Activated CD4-positive, alpha-beta T cell treated with anti-CD3 and anti-CD28 coated beads for 1 hour (primary cell): ENCODE measurements around the gene ABCC1.
A peak's percentile ranks its signal among the peaks of the same experiment; 100 is the strongest.

Experiments used
- DNase-seq: peaks from one replicate; pipeline ENCODE4 v3.0.0-alpha.2; 2020

ABCC1 gene

DNA sequence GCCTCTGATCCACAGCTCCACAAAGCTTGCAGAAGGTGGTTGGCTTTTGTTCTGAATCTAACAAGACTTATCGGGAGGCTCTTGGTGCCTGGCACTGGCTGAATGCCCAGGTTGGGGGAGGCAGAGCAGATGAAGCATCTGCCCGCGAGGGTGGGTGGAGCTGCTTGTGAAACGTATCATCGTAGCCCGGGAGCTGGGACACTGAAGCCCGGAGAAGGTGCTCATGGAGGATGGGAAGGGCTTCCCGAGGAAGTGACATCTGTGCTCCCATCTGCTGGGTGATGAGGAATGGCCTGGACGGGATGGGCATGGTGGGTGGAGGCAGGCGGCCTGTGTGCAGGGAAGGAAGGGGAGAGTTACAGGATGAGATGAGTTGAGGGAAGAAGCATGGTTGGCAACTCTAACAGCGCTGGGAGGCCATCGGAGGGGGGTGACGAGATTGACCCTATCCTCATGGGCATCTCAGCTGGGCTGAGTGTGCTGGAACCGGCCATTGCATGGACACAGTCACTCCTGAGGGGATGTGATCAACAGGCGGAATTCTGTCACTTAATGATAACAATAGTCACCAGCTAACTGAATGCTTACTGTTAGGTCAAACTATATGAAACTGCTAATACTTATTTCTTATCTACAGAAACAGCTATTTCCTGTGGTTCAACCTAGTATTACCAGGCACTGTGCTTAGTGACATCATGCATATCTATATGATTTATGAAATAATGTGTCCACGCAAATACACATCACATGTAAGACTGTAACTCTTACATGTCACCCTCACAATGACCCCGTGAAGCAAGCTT is 171.2 kb downstream of the ABCC1 start:
- no peak for DNase-seq

DNA sequence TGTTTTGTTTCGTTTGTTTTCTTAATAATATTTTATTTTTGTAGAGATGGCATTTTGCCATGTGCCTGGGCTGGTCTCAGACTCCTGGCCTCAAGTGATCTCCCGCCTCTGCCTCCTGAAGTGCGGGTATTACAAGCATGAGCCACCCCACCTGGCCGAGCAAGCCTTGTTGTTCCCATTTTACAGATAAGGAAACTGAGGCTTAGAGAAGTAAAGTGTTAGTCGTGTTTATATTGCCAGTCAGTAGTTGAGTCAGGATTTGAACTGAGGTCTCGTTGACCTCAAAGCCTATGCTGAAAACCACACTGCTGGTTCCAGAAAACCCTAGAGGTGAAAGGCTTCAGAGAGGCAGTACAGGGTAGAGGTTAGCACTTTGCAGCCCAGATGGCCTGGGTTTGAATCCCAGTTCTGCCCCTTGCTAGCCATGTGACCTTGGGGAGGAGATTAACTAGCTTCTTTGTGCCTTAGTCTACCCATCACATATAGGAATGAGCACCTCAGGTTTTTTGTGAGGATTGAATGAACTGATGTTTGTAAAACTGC is 171.8 kb downstream of the ABCC1 start:
- no peak for DNase-seq

DNA sequence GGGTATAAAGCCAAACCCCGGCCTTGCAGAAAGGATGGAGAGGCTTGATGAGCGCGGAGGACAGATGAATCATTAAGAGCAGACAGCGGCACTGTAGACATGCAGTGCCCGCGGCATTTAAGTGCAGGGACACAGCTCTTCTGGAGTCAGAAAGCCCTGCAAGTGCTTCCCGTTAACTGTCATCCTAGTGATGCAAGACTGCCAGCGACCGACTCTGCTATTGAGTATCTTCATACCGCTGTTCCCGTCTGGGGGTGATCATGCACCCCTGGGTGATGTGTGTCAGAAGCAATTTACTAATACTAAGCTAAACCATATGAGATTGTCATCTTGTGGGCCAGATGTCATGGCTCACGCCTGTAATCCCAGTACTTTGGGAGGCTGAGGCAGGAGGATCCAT is 172.8 kb downstream of the ABCC1 start:
- DNase-seq, result no peak

DNA sequence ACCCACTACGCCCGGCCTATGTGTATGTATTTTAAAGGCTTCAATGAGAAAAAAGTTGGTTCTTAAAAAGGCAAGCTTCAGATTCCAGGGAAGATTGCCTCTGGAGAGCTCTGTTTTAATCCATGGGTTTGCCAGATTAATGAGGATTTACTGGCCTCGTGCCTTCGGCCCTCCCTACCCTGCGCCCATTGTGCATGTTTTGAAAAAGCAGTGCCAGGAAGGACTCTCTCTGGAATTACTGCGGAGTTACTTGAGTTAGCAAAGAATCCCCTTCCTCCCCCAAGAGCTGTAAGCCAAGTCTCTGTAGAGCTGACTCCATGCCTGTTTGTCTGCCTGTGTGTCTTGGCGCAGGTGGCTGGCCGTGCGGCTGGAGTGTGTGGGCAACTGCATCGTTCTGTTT is 175.0 kb downstream of the ABCC1 start:
- no peak for DNase-seq

DNA sequence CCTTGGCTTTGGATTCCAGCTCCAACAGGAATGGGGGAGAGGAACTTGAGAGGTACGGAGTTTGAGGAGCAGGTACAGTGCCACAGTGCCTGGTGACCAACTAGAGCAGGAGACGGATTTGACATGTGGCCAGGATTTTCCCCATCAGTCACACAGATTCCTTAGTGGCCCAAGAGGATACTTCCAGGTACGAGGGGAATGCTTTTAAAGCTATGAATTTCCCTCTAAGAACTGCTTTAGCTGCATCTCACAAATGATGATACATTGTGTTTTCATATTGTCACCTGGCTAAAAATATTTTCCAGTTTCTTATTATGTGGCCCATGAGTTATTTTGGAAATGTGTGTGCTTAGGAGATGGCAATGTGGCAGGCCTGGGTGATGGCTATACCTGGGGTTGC is 175.6 kb downstream of the ABCC1 start:
- DNase-seq, result no peak

DNA sequence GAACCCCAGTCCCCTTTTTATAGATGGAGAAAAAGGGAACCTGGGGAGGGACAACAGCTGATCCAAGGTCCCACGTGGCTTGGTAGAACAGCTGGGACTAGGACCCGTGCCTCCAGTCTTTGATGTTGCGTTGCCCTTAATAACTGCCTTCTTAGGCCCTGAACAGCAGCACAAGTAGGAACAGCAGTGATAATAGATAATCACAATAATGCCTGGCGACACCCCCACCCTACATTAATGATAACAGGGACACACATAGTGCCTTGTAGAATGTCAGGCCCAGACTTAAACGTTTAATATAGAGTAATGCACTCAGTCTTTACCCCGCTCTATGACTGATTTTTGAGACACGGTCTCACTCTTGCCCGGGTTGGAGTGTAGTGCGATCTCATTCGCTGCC is 177.5 kb downstream of the ABCC1 start:
- no peak for DNase-seq

DNA sequence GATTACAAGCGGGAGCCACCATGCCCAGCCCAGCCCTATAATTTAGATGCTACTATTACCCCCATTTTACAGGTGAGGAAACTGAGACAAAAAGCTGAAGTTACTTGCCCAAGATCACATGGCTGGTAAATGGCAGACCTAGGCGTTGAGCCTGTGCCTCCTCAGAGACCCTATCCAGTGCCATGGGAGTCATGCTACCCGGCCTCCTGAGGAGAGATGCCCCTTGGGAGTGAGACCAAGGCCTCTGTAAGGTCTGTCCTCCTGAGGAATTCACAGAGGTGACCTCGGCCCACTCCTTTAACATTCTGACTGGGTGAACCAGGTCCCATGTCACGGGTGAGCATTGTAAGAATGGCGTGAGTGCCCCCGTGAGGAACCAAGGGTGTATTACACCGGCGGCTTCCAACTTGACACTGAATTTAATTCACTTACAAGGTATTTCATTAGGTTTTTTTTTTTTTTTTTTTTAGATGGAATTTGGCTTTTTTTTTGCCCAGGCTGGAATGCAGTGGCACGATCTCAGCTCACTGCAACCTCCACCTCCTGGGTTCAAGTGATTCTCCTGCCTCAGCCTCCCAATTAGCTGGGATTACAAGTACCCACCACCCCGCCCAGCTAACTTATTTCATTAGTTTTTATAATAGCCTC is 178.2 kb downstream of the ABCC1 start:
- DNase-seq, result peak; percentile 51

DNA sequence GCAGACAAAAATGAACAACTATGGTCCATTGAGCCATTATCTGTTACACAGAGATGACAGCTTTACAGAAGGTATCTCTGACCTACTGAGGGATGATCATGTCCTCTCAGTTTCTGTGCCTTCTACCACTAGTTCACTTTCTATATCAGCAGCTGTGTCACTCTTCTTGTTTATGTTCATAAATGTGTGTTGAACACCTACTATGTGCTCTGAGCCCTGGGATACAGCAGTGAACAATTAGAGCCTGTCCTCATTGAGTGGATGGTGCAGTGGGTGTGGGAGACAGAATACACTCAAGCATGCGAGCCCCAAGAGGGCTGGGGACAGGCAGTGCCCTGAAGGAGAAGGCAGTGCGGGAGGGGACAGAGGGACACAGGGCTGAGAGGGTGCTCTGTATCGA is 181.8 kb downstream of the ABCC1 start:
- no peak for DNase-seq

DNA sequence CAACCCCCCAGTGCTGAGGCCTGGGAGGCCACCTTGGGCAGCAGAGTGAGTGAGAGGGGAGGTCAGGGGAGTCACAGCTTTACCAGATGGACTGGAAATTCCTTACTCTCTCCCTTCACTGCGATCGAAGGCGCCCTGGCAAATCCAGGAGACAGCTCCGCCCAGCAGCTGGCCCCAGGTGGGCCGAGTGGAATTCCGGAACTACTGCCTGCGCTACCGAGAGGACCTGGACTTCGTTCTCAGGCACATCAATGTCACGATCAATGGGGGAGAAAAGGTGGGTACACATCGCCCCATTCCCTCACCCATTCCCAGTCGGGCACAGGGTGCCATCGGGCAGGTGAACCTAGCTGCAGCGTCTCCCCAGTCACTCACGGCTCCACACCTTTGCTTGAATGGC is 182.2 kb downstream of the ABCC1 start:
- DNase-seq, result no peak

DNA sequence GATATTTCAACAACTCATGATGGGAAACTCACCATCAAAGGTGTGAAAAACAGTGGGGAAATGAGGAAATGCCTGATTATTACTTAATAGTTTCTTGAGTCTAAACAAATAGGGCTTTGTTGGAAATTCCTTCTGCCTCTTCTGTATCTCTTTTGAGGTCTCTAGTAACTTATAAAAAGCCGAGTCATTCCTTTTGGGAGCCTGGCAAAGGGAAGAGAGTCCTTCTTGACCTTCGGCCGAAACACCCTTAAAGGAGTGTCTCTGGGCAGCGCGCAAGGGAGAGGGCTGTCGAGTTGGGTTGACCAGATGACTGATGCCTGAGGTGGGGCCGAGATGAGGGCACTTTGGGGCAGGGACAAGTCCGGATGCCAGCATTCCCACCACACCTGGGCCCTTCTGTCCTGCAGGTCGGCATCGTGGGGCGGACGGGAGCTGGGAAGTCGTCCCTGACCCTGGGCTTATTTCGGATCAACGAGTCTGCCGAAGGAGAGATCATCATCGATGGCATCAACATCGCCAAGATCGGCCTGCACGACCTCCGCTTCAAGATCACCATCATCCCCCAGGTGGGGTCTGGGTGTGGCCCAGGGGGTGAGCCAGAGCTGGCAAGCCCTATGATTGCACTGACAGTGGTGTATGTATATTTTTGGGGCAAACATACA is 184.7 kb downstream of the ABCC1 start:
- DNase-seq, result no peak

DNA sequence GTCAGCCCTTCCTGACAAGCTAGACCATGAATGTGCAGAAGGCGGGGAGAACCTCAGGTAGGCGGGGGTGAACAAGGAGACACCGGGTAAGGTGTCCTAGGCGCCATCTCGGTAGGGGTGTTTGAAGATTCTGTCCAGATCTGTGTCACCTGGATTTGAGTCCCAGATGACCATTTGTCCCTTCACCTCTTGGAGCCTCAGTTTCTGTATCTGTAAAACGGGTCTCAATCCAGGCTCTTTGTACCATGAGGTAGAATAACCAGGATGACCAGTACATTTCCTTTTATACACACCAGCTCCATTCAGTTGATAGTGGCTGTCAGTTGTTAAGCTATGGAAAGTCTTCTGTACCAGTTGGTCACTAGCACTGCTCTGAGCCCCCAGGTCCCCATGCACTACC is 187.2 kb downstream of the ABCC1 start:
- DNase-seq, result no peak

DNA sequence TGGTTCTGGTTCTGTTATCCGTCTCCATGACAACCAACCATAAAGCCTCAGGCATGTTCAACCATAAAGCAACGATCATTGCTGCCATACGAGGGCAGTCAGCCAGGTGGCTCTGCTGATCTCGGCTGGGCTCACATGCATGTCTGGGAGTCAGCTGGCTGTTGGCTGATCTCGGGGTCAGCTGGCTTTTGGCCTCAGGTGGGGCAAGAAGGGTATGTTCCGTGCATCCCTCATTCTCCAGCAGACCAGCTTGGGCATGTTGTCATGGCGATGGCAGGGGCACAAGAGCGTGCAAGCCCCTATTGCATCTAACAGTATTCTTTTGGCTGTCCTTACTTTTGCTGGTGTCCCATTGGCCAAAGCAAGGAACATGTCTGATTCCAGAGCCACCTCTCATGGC is 187.7 kb downstream of the ABCC1 start:
- DNase-seq, result no peak

DNA sequence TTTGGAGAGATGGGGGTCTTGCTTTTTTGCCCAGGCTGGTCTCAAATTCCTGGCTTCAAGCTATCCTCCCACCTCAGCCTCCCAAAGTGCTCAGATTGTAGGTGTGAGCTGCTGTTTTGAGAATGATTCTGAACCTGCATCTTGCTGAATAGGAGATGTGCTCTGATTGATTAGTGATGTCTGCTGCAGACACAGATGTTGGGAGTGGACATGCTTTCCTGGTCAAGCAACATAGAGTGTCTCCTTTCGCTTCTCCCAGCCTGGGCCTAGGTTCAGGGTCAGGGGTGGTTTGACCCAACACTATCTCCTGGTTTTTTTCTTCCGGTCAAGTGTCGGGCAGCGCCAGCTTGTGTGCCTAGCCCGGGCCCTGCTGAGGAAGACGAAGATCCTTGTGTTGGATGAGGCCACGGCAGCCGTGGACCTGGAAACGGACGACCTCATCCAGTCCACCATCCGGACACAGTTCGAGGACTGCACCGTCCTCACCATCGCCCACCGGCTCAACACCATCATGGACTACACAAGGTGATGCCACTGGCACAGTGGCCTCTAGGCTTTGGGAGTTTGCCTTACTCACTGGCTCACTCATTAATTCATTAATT is 188.7 kb downstream of the ABCC1 start:
- DNase-seq, result no peak

DNA sequence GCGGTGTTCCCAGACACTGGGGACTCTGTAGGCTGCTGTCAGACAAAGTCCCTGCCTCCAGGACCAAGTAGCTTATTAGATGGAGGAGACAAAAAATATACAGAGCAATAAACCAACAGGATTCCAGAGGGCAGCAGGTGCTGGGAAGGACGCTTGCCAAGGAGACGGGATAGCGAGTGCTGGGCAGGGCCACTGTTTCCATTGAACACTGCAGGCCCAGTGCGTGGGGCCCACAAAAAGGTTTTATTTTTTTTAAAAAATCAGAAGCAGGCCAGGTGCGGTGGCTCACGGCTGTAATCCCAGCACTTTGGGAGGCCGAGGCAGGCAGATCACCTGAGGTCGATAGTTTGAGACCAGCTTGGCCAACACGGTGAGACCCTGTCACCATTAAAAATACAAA is 189.6 kb downstream of the ABCC1 start:
- DNase-seq, result no peak

DNA sequence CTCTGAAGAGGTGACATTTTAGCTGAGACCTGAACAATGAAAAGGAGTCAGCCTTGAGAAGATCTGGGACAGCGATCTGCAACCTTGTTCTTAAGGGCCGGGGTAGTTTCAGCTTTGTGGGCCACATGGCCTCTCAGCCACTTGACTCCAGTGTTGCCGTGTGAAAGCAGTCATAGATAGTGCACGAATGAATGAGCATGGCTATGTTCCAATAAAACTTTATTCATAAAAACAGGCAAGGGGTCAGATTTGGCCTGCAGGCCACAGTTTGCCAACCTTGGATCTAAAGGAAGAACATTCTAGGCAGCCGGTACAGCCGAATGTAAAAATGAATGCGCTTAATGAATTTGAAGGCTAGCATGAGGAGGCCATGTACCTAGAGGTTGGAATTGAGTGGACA is 190.4 kb downstream of the ABCC1 start:
- DNase-seq, result no peak

DNA sequence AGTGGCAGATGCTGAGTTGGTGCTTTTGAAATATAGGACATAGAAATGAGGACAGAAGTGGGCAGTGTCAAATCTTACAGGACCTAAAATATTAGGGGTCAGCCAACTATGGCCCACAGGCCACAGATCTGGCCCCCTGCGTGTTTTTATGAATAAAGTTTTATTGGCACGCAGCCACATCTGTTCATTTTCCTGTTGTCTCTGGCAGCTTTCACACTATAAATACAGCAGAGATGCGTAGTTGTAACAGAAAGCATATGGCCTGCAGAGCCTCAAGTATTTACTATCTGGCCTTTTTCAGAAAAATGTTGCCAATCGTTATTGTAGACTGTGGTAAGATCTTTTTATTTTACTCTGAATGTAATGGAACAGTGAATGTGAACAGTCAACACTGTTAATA is 191.1 kb downstream of the ABCC1 start:
- DNase-seq, result no peak

DNA sequence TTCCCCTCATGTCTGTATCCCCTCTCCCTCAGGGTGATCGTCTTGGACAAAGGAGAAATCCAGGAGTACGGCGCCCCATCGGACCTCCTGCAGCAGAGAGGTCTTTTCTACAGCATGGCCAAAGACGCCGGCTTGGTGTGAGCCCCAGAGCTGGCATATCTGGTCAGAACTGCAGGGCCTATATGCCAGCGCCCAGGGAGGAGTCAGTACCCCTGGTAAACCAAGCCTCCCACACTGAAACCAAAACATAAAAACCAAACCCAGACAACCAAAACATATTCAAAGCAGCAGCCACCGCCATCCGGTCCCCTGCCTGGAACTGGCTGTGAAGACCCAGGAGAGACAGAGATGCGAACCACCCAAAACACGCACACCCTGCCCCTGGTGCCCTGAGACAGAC is 191.7 kb downstream of the ABCC1 start:
- no peak for DNase-seq

DNA sequence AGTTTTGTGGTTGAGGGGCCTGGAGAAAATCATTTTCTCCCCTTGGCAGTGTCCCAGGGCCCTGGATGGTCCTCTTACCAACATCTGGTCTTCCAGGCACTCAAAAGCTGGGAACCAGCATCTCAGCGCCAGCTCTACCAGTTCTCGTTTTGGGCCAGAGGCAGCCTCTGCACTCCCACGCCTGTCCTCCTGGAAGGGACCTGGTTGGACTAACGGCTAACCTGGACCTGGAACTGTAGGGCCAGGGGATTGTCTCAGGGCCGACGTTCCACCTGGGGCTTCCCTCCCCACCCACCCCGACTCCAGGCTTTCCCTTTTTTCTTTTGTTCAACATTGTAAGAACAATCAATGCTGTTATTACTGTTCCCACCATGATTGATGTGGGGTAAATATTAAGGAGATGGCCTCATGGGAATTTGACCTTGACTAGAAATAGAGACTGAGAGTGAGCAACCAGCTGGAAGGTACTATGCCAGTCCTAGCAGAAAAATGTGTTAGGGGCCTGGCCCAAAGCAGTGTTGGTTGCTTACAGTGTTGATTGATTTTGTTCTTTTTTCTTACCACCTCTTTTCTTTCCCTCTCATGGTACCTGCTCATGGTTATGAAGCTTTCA is 192.5 kb downstream of the ABCC1 start:
- DNase-seq, result no peak

DNA sequence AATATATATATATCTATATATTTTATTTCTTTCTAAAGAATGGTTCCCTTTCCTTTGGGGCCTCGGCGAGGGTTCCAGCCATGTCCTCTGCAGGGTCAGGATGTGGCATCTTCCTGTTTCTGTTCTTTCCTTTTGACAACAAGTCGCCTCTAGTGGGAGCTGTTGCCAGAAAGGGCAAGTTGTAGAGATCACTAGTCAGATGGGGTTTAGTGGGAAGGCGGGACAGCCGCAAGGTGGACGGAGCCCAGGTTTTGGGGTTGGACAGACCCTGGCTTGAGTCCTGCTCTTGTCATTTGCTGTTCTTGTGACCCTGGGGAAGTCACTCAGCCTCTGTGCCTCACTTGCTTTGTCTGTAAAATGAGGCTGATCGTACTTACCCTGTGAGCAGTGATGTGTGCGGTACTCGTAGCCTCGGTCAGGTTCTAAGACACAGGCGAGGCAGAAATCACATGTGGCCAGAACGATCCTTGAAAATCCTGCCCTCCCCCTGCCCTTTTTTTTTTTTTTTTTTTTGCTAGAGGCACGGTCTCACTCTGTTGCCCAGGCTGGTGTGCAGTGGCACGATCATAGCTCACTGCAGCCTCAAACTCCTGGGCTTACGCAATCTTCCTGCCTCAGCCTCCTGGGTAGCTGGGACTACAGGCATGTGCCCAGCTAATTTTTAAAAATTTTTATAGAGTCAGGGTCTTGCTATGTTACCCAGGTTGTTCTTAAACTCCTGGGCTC is 193.8 kb downstream of the ABCC1 start:
- DNase-seq, result no peak

DNA sequence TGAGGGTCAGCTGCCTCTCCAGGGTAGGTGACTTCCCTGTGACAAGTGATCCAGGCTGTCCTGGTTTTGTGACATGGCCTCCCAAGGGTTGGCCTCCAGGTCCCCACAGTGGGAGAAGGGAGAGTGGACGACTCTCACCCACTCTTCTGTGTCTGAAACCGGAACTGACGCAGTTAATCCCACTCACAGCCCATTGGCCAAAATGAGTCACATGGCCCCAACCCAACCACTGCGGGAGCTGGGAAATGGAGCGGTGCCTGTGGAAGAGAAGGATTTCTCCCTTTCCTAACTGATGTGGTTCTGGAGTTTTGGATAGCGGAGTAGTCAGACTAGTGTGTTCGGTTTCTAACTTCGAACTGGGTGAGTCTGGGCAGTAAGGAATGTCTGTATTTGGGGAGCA is 194.5 kb downstream of the ABCC1 start:
- DNase-seq, result no peak

DNA sequence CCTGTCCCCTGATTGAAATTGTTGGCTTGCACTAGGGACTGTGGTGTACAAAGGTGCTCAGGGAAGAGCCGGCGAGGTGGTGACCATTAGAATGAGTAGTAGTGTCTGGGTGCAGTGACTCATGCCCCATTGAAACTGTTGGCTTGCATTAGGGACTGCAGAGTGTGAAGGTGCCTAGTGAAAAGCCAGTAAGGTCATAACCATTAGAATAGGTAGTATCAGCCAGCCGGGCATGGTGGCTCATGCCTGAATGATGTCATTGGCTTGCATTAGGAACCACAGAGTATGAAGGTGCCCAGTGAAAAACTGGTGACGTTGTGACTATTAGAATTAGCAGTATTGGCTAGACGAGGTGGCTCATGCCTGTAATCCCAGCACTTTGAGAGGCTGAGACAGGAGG is 195.0 kb downstream of the ABCC1 start:
- no peak for DNase-seq

DNA sequence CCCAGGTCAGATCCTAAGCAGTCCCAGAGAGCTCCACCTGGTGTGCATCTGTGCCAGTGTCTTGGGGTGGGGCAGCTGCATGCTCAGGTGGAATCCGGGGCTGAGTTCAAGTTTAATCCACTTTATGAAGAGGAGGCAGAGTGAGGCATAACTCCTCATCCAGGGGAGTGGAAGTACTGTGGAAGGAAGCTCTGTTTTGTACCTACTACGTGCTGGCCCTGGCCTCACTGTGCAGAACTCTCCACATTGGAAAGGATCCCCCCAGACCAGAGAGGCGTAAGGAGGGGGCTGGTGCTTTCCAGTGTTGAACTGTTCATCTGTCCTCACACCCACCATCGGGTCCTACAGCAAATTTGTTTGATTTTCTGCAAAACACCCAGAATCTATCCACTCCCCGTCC is 195.9 kb downstream of the ABCC1 start:
- no peak for DNase-seq
